Parathyroid adenoma (tissue), 2 donors: ENCODE results near the gene PDE10A.

ENCODE experiments used
- H2AFZ ChIP-seq: fragments of 300-600 bp; sonication (generic); one replicate; pipeline ENCODE4 v1.7.0; 2017; ENCODE audit warnings: antibody characterized with exemption, mild to moderate bottlenecking
- H3K27ac ChIP-seq: fragments of 300-600 bp; sonication (generic); one replicate; pipeline ENCODE4 v1.7.0; 2017
- H3K27me3 ChIP-seq: fragments of 300-600 bp; sonication (generic); one replicate; pipeline ENCODE4 v1.7.0; 2017; ENCODE audit warnings: low read length; ENCODE audit not compliant: control insufficient read depth, insufficient read depth
- H3K36me3 ChIP-seq: fragments of 300-600 bp; sonication (generic); one replicate; pipeline ENCODE4 v1.7.0; 2017; ENCODE audit warnings: low read length; ENCODE audit not compliant: control insufficient read depth, insufficient read depth
- H3K4me1 ChIP-seq: fragments of 300-600 bp; sonication (generic); one replicate; pipeline ENCODE4 v1.7.0; 2017; ENCODE audit warnings: control low read depth
- H3K4me2 ChIP-seq: fragments of 300-600 bp; sonication (generic); one replicate; pipeline ENCODE4 v1.7.0; 2017; ENCODE audit warnings: low read length
- H3K4me3 ChIP-seq: fragments of 300-600 bp; sonication (generic); one replicate; pipeline ENCODE4 v1.7.0; 2017; ENCODE audit warnings: low read depth, low read length
- H3K79me2 ChIP-seq: fragments of 300-600 bp; sonication (generic); one replicate; pipeline ENCODE4 v1.7.0; 2017; ENCODE audit warnings: control low read depth
- H3K9ac ChIP-seq: fragments of 300-600 bp; sonication (generic); one replicate; pipeline ENCODE4 v1.7.0; 2017; ENCODE audit warnings: mild to moderate bottlenecking
- H3K9me3 ChIP-seq: fragments of 300-600 bp; sonication (generic); one replicate; pipeline ENCODE4 v1.7.0; 2017; ENCODE audit warnings: low read length; ENCODE audit not compliant: control insufficient read depth
- CTCF ChIP-seq: fragments of 300-600 bp; sonication (generic); IDR thresholded peaks from one replicate; pipeline ENCODE4 v1.7.0; 2017; ENCODE audit warnings: antibody characterized with exemption, mild to moderate bottlenecking
- donor health status: primary hyperparathyroidism.

Gene PDE10A

GRCh38 chr6:165306955-165307354 lies 356.1 kb downstream of the PDE10A start:
- no peak overlapping the region for H3K27ac ChIP-seq
- no peak overlapping the region for H3K9ac ChIP-seq
- H3K4me2 ChIP-seq, result no peak overlapping the region
- H3K9me3 ChIP-seq, result no peaks in the 10 kb centered on the region
- TF ChIP-seq CTCF, result no peak
- no peaks in the 10 kb centered on the region for H3K36me3 ChIP-seq
- no peaks in the 10 kb centered on the region for H3K27me3 ChIP-seq
- no peaks in the 10 kb centered on the region for H3K79me2 ChIP-seq
- H3K4me1 ChIP-seq, result no peaks in the 10 kb centered on the region
- H3K4me3 ChIP-seq, result no peak overlapping the region
- H2AFZ ChIP-seq, result no peak overlapping the region

- Histone ChIP-seq H3K4me3 (no peak overlapping the region), H2AFZ (no peak overlapping the region), H3K79me2 (no peaks in the 10 kb centered on the region), H3K36me3 (no peaks in the 10 kb centered on the region), H3K4me2 (no peak overlapping the region), H3K27ac (no peak overlapping the region), H3K4me1 (no peaks in the 10 kb centered on the region), H3K27me3 (no peaks in the 10 kb centered on the region), H3K9me3 (no peaks in the 10 kb centered on the region), H3K9ac (no peak overlapping the region)
- no peak for TF ChIP-seq CTCF
These were observed 361.4 kb downstream of the PDE10A start for GRCh38 chr6:165301372-165302246.

DNA sequence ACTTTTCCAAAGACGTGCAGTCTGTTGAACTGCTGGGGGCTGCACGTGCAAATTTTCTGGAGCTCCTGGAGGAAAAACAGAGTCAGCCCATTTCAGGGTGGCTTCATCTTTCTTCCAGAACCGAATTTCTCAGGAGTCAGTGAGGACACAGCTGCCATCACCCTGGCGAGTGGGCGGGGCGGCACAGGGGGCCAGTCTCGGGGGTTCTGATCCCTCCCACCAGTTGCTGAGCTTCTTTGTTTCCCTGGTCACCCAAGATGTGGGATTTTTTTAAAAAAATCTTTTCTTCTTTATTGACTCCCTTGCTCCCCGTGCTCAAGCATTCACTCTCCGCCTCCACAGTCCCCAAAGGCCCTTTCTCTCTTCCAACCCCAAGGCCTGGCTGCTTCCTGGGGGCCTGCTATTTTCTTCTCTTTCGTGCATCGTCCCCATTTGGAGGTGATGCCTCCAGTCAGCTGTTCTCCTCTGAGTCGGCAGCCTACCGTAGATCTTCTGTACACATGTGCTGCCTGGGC lies 362.6 kb downstream of the PDE10A start:
- no peaks in the 10 kb centered on the region for H3K79me2 ChIP-seq
- H3K9ac ChIP-seq, result no peak overlapping the region
- no peaks in the 10 kb centered on the region for H3K4me1 ChIP-seq
- no peak overlapping the region for H3K4me3 ChIP-seq
- H2AFZ ChIP-seq, result no peak overlapping the region
- TF ChIP-seq CTCF, result no peak
- H3K4me2 ChIP-seq, result no peak overlapping the region
- no peak overlapping the region for H3K27ac ChIP-seq
- no peaks in the 10 kb centered on the region for H3K9me3 ChIP-seq
- no peaks in the 10 kb centered on the region for H3K36me3 ChIP-seq
- H3K27me3 ChIP-seq, result no peaks in the 10 kb centered on the region

- Histone ChIP-seq H3K4me3 (no peak overlapping the region), H3K9ac (no peak overlapping the region), H3K4me2 (no peak overlapping the region), H3K36me3 (no peaks in the 10 kb centered on the region), H2AFZ (no peak overlapping the region), H3K4me1 (no peaks in the 10 kb centered on the region), H3K9me3 (no peaks in the 10 kb centered on the region), H3K27me3 (no peaks in the 10 kb centered on the region), H3K79me2 (no peaks in the 10 kb centered on the region), H3K27ac (no peak overlapping the region)
- TF ChIP-seq CTCF, result no peak
These were observed 364.2 kb downstream of the PDE10A start for GRCh38 chr6:165298875-165299274.
